Measurements from ENCODE around the gene STARD7. TPM values are rescaled to one million over a fixed set of nuclear protein-coding genes. Genes with fewer than 3 reads are reported as not detected.

Gene STARD7
- total RNA-seq, 2 experiments from 2014 or later: 126 to 128 TPM

- no peak for DNase-seq
- POLR2A ChIA-PET: no interaction called here
- H3K27ac Mint-ChIP-seq: peak overlapping the region; percentile 63
- H3K9me3 Mint-ChIP-seq: no peaks in the 10 kb centered on the region
- no peaks in the 10 kb centered on the region for H3K27me3 Mint-ChIP-seq
- peaks cover 20% of the 10 kb centered on the region for H3K36me3 Mint-ChIP-seq (ENCODE audit: low read depth)
- peaks cover 63% of the 10 kb centered on the region for H3K4me1 Mint-ChIP-seq
- CTCF ChIA-PET: interaction anchor here (0.7 to 1.4 kb wide), 7 partner anchors 8 to 263 kb away, joined by 3 read pairs; no protein-coding TSS in a partner anchor
- H3K4me3 Mint-ChIP-seq: no peak overlapping the region
Measured at GRCh38 chr2:96245609-96246390, 37.2 kb upstream of the STARD7 start.

- H3K9me3 Mint-ChIP-seq: no peaks in the 10 kb centered on the region
- no peak overlapping the region for H3K4me3 Mint-ChIP-seq
Measured at GRCh38 chr2:96243843-96244242, 35.2 kb upstream of the STARD7 start.

GRCh38 chr2:96241900-96242611 is 33.4 kb upstream of the STARD7 start:
- H3K9me3 Mint-ChIP-seq: no peaks in the 10 kb centered on the region
- no peaks in the 10 kb centered on the region for H3K27me3 Mint-ChIP-seq
- peaks cover 51% of the 10 kb centered on the region for H3K4me1 Mint-ChIP-seq
- POLR2A ChIA-PET: interaction anchor here (1.1 kb wide), 1 partner anchor 34 kb away, joined by 4 read pairs; the partner anchor contains the start of gene STARD7
- DNase-seq: peak; percentile 71
- CTCF ChIA-PET: interaction anchor here (0.6 to 2.8 kb wide), 15 partner anchors 8 to 978 kb away, joined by 3 to 11 read pairs (median 3); partner anchors contain the start of gene ASTL
- peak overlapping the region; percentile 41 for H3K4me3 Mint-ChIP-seq
- peak overlapping the region; percentile 95 for H3K27ac Mint-ChIP-seq
- peaks cover 15% of the 10 kb centered on the region for H3K36me3 Mint-ChIP-seq (ENCODE audit: low read depth)

More at GRCh38 chr2:96243843-96244242, 35.2 kb upstream of the STARD7 start:
- Mint-ChIP-seq H3K27me3 (no peaks in the 10 kb centered on the region), H3K4me1 (peaks cover 60% of the 10 kb centered on the region), H3K27ac (peak overlapping the region; percentile 51), H3K36me3 (ENCODE audit: low read depth) (peaks cover 18% of the 10 kb centered on the region)
- POLR2A ChIA-PET: no interaction called here
- CTCF ChIA-PET: interaction anchor here (0.7 to 2.8 kb wide), 4 partner anchors 11 to 105 kb away, joined by 3 to 11 read pairs (median 4); no protein-coding TSS in a partner anchor
- DNase-seq: no peak

- no peaks in the 10 kb centered on the region for H3K9me3 Mint-ChIP-seq
- no peak for DNase-seq
- ChIA-PET CTCF (interaction anchor here (0.5 to 2.9 kb wide), 12 partner anchors 8 to 102 kb away, joined by 3 to 9 read pairs (median 3); partner anchors contain the start of genes ASTL and STARD7), POLR2A (no interaction called here)
- no peaks in the 10 kb centered on the region for H3K27me3 Mint-ChIP-seq
- peak overlapping the region; percentile 95 for H3K27ac Mint-ChIP-seq
- peaks cover 15% of the 10 kb centered on the region for H3K36me3 Mint-ChIP-seq (ENCODE audit: low read depth)
- no peak overlapping the region for H3K4me3 Mint-ChIP-seq
- H3K4me1 Mint-ChIP-seq: peaks cover 44% of the 10 kb centered on the region
Measured at GRCh38 chr2:96241227-96241626, 32.6 kb upstream of the STARD7 start.

- Mint-ChIP-seq H3K4me3 (no peak overlapping the region), H3K4me1 (peaks cover 36% of the 10 kb centered on the region), H3K27me3 (no peaks in the 10 kb centered on the region), H3K36me3 (ENCODE audit: low read depth) (peaks cover 8% of the 10 kb centered on the region), H3K9me3 (no peaks in the 10 kb centered on the region), H3K27ac (peak overlapping the region; percentile 9)
- no peak for DNase-seq
- ChIA-PET POLR2A (no interaction called here), CTCF (interaction anchor here (0.5 to 2.9 kb wide), 9 partner anchors 10 to 123 kb away, joined by 3 to 9 read pairs (median 4); partner anchors contain the start of genes ASTL and STARD7)
Measured at GRCh38 chr2:96240341-96241038, 31.9 kb upstream of the STARD7 start.

GRCh38 chr2:96239745-96240264 is 31.2 kb upstream of the STARD7 start:
- Mint-ChIP-seq H3K4me3 (no peak overlapping the region), H3K36me3 (ENCODE audit: low read depth) (peaks cover 5% of the 10 kb centered on the region), H3K27me3 (no peaks in the 10 kb centered on the region), H3K27ac (no peak overlapping the region), H3K9me3 (no peaks in the 10 kb centered on the region), H3K4me1 (peaks cover 32% of the 10 kb centered on the region)
- ChIA-PET POLR2A (no interaction called here), CTCF (interaction anchor here (0.8 to 2.9 kb wide), 7 partner anchors 9 to 123 kb away, joined by 3 to 9 read pairs (median 3); partner anchors contain the start of genes ASTL and STARD7)
- no peak for DNase-seq

- H3K9me3 Mint-ChIP-seq: no peaks in the 10 kb centered on the region
- ChIA-PET POLR2A (no interaction called here), CTCF (interaction anchor here (0.8 to 2.9 kb wide), 6 partner anchors 8 to 122 kb away, joined by 3 to 9 read pairs (median 4); partner anchors contain the start of gene STARD7)
- H3K36me3 Mint-ChIP-seq (ENCODE audit: low read depth): peaks cover 2% of the 10 kb centered on the region
- no peak overlapping the region for H3K27ac Mint-ChIP-seq
- H3K4me3 Mint-ChIP-seq: no peak overlapping the region
- H3K27me3 Mint-ChIP-seq: no peaks in the 10 kb centered on the region
- H3K4me1 Mint-ChIP-seq: peaks cover 29% of the 10 kb centered on the region
- no peak for DNase-seq
Measured at GRCh38 chr2:96239091-96239490, 30.5 kb upstream of the STARD7 start.

- peaks cover 28% of the 10 kb centered on the region for H3K4me1 Mint-ChIP-seq
Measured at GRCh38 chr2:96238266-96238665, 29.6 kb upstream of the STARD7 start.

GRCh38 chr2:96236882-96237281 is 28.3 kb upstream of the STARD7 start:
- Mint-ChIP-seq H3K4me1 (peaks cover 14% of the 10 kb centered on the region), H3K4me3 (no peak overlapping the region), H3K27me3 (no peaks in the 10 kb centered on the region), H3K36me3 (ENCODE audit: low read depth) (no peaks in the 10 kb centered on the region), H3K27ac (peak overlapping the region; percentile 1), H3K9me3 (no peaks in the 10 kb centered on the region)
- ChIA-PET POLR2A (interaction anchor here (0.6 kb wide), 1 partner anchor 104 kb away, joined by 3 read pairs; no protein-coding TSS in a partner anchor), CTCF (interaction anchor here (1.0 to 1.5 kb wide), 3 partner anchors 16 to 69 kb away, joined by 3 read pairs; no protein-coding TSS in a partner anchor)
- no peak for DNase-seq

More at GRCh38 chr2:96238266-96238665, 29.6 kb upstream of the STARD7 start:
- ChIA-PET CTCF (interaction anchor here (0.9 to 2.9 kb wide), 4 partner anchors 12 to 30 kb away, joined by 3 to 9 read pairs (median 4); partner anchors contain the start of gene STARD7), POLR2A (no interaction called here)
- no peak overlapping the region for H3K4me3 Mint-ChIP-seq
- H3K9me3 Mint-ChIP-seq: no peaks in the 10 kb centered on the region
- H3K27me3 Mint-ChIP-seq: no peaks in the 10 kb centered on the region
- no peak overlapping the region for H3K27ac Mint-ChIP-seq
- peaks cover 2% of the 10 kb centered on the region for H3K36me3 Mint-ChIP-seq (ENCODE audit: low read depth)
- DNase-seq: no peak

- Mint-ChIP-seq H3K4me3 (no peak overlapping the region), H3K27me3 (no peaks in the 10 kb centered on the region), H3K4me1 (no peaks in the 10 kb centered on the region), H3K36me3 (ENCODE audit: low read depth) (peaks cover 2% of the 10 kb centered on the region), H3K9me3 (no peaks in the 10 kb centered on the region), H3K27ac (no peak overlapping the region)
- no peak for DNase-seq
- ChIA-PET CTCF (interaction anchor here (1.2 to 2.5 kb wide), 4 partner anchors 9 to 26 kb away, joined by 3 to 11 read pairs (median 4); partner anchors contain the start of gene STARD7), POLR2A (no interaction called here)
Measured at GRCh38 chr2:96233880-96234316, 25.3 kb upstream of the STARD7 start.

GRCh38 chr2:96233436-96233835 is 24.8 kb upstream of the STARD7 start:
- H3K27me3 Mint-ChIP-seq: no peaks in the 10 kb centered on the region
- no peaks in the 10 kb centered on the region for H3K9me3 Mint-ChIP-seq
- DNase-seq: no peak
- H3K4me1 Mint-ChIP-seq: no peaks in the 10 kb centered on the region
- H3K4me3 Mint-ChIP-seq: no peak overlapping the region
- H3K36me3 Mint-ChIP-seq (ENCODE audit: low read depth): peaks cover 2% of the 10 kb centered on the region
- no peak overlapping the region for H3K27ac Mint-ChIP-seq
- CTCF ChIA-PET: interaction anchor here (1.2 to 2.5 kb wide), 4 partner anchors 8 to 25 kb away, joined by 3 to 11 read pairs (median 4); partner anchors contain the start of gene STARD7
- POLR2A ChIA-PET: no interaction called here

GRCh38 chr2:96231316-96231715 is 22.7 kb upstream of the STARD7 start:
- DNase-seq: no peak
- ChIA-PET CTCF (interaction anchor here (1.1 kb wide), 1 partner anchor 8 kb away, joined by 3 read pairs; no protein-coding TSS in a partner anchor), POLR2A (interaction anchor here (0.6 kb wide), 1 partner anchor 23 kb away, joined by 3 read pairs; no protein-coding TSS in a partner anchor)
- H3K36me3 Mint-ChIP-seq (ENCODE audit: low read depth): peaks cover 2% of the 10 kb centered on the region
- H3K9me3 Mint-ChIP-seq: no peaks in the 10 kb centered on the region
- no peak overlapping the region for H3K27ac Mint-ChIP-seq
- H3K4me1 Mint-ChIP-seq: no peaks in the 10 kb centered on the region
- no peaks in the 10 kb centered on the region for H3K27me3 Mint-ChIP-seq
- H3K4me3 Mint-ChIP-seq: no peak overlapping the region
